Erythroblast (primary cell): Measurements from ENCODE around the gene NAP1L1.

Experiments used
- GATA1 ChIP-seq: IDR thresholded peaks from 2 replicates; pipeline ENCODE4 v1.6.1; 2011; ENCODE audit warnings: low read depth, mild to moderate bottlenecking, control low read depth, low read length, moderate library complexity
- POLR2A ChIP-seq: IDR thresholded peaks from 2 replicates; pipeline ENCODE4 v1.6.1; 2011; ENCODE audit warnings: mild to moderate bottlenecking, low read length

DNA sequence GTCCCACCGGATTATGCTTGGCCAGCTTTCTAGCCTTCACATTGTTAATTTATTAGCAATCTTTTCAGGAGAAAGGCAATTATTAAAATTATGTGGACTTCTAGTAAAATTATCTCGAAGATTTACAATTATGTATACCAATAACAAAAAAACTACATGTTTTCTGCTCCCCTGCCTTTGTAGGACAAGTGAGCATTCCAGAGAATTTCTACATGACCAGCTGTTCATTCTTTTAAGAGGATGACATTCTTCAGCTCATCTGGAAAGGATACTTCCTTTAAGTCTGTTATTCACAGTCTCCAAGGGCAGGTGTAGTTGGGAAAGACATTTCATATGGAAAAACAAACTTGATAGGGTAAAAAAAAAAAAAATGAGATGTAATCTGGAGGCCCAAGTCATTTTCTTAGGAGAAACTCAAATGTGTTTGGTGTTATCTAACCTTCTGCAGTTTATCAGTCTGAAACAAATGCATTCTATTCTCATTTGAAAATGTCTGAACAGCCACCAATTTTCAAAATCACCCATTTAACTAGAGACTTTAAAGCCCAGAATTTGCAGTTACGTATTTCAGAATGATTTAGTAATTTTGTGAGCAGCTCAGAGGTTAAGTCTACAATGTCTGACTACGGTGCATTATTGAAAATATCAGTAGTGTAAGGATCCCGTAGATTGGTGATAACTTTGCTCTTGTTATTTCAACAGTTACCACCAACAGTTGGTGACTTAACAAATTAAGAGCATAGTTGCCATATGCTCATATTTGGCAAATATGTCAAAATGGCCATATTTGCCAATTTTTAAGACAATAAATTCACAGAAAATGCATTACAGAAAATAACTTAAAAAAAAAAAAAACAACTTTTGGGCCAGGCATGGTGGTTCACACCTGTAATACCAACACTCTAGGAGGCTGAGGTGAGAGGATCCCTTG, 51.1 kb downstream of the NAP1L1 start:
- no peak for TF ChIP-seq POLR2A
- TF ChIP-seq GATA1, result peak; percentile 16
